CD4-positive, CD25-positive, alpha-beta regulatory T cell (primary cell): ENCODE data around the gene SERPINA6. TPM values are rescaled to one million over a fixed set of nuclear protein-coding genes. Genes with fewer than 3 reads are reported as not detected.

Experiments
- ATAC-seq, 2 donors: fragments of 150-1000 bp; cut with Tn5 transposase; one replicate each; pipeline ENCODE4 v1.10.0; 2021; ENCODE audit warnings: low read depth in 2 of 2, moderate number of reproducible peaks in 2 of 2, moderate library complexity in 1 of 2
- DNase-seq, 3 donors: peaks; one replicate each; pipeline versions ENCODE4 v3.0.0 to v3.0.0-alpha.2; 2012 to 2022; ENCODE audit warnings: mixed read lengths in 1 of 3
- H3K27ac ChIP-seq: one replicate; pipeline ENCODE4 v1.7.0; 2013; ENCODE audit warnings: mild to moderate bottlenecking, low read length; ENCODE audit not compliant: insufficient read depth, poor library complexity, severe bottlenecking
- H3K27me3 ChIP-seq: one replicate; pipeline ENCODE4 v1.7.0; 2013; ENCODE audit warnings: low read length; ENCODE audit not compliant: control insufficient read depth, insufficient read depth
- H3K36me3 ChIP-seq: one replicate; pipeline ENCODE4 v1.7.0; 2013; ENCODE audit warnings: mild to moderate bottlenecking, low read length, moderate library complexity; ENCODE audit not compliant: control insufficient read depth, insufficient read depth
- H3K4me1 ChIP-seq: 2 replicates; pipeline ENCODE4 v1.7.0; 2013; ENCODE audit warnings: mild to moderate bottlenecking, low read length; ENCODE audit not compliant: insufficient read depth, control insufficient read depth, poor library complexity, severe bottlenecking
- H3K4me3 ChIP-seq: one replicate; pipeline ENCODE4 v1.7.0; 2013; ENCODE audit warnings: low read depth, mild to moderate bottlenecking, low read length, moderate library complexity
- H3K9me3 ChIP-seq, 2 experiments: 1 replicate in 1 of 2; 2 replicates in 1 of 2; pipeline ENCODE4 v1.7.0; 2013; ENCODE audit warnings: low read length in 2 of 2, mild to moderate bottlenecking in 1 of 2, moderate library complexity in 1 of 2; ENCODE audit not compliant: control insufficient read depth in 2 of 2
- H3K27ac Mint-ChIP-seq, 3 donors: one replicate each; pipeline ENCODE4 v1.8.0; 2020 to 2022; ENCODE audit warnings: mild to moderate bottlenecking in 3 of 3, mixed read lengths in 3 of 3, moderate library complexity in 2 of 3
- H3K27me3 Mint-ChIP-seq: one replicate; pipeline ENCODE4 v1.8.0; 2022; ENCODE audit warnings: mild to moderate bottlenecking, mixed read lengths
- H3K36me3 Mint-ChIP-seq: one replicate; pipeline ENCODE4 v1.8.0; 2020; ENCODE audit warnings: mixed read lengths
- H3K4me1 Mint-ChIP-seq, 4 donors: one replicate each; pipeline ENCODE4 v1.8.0; 2020 to 2022; ENCODE audit warnings: mixed read lengths in 4 of 4, mild to moderate bottlenecking in 1 of 4
- H3K4me3 Mint-ChIP-seq, 4 donors: one replicate each; pipeline ENCODE4 v1.8.0; 2020 to 2022; ENCODE audit warnings: mild to moderate bottlenecking in 4 of 4, mixed read lengths in 4 of 4, moderate library complexity in 3 of 4
- H3K9me3 Mint-ChIP-seq, 7 donors: one replicate each; pipeline ENCODE4 v1.8.0; 2020 to 2022; ENCODE audit warnings: mixed read lengths in 7 of 7, mild to moderate bottlenecking in 3 of 7, moderate library complexity in 2 of 7
- polyA plus RNA-seq, 4 donors: library from polyadenylated mRNA; unstranded; fragments of 300-500 nt; fragmentation: Illumina TruSeq; gene quantifications; one replicate each; pipeline ENCODE4 v1.2.3, GENCODE V29; 2021
- total RNA-seq: library from RNA; stranded (reverse); gene quantifications from one replicate; pipeline ENCODE4 v1.2.3, GENCODE V29; 2022

The SERPINA6 gene
- total and polyA plus RNA-seq, 5 donors from 2014 or later = not detected

DNA sequence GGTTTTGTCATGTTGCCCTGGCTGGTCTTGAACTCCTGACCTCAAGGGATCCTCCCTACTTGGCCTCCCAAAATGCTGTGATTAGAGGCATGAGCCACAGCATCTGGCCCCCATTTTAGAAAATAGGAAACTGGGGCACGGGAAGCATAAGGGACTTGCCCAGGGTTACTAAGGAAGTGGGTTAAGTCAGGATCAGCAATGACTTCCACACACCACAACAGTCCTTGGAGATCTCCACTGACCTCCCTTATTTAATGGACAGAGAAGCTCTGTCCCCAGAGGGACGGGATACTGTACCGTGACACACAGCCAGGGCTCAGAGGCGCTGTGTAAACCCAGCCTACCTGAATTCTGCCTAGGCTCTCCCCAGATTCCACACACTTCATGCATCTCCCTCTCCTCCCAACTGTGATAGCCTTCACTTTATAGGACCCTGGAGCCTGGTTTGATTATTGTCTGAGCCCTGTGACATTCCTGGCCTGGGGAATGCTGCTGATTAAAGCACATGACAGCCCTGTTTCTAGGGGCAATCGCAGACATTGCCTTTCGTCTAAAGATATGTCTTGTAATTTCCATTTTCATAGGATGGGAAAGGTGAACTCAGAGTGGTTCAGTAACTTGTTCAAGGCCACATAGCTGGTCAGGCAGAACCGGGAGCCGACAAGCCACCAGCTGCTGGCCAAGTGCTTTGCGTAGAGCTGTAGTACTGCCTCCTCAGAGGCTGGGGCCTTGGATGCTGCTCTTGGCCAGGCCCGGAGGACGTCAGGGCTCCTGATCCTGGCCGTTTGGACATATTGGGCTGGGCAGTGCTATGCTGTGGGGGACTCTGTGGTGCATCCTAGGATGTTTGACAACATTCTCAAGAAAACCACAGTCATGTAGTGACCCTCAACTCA is 44.5 kb upstream of the SERPINA6 start:
- DNase-seq (no peak), ATAC-seq (no peak)

DNA sequence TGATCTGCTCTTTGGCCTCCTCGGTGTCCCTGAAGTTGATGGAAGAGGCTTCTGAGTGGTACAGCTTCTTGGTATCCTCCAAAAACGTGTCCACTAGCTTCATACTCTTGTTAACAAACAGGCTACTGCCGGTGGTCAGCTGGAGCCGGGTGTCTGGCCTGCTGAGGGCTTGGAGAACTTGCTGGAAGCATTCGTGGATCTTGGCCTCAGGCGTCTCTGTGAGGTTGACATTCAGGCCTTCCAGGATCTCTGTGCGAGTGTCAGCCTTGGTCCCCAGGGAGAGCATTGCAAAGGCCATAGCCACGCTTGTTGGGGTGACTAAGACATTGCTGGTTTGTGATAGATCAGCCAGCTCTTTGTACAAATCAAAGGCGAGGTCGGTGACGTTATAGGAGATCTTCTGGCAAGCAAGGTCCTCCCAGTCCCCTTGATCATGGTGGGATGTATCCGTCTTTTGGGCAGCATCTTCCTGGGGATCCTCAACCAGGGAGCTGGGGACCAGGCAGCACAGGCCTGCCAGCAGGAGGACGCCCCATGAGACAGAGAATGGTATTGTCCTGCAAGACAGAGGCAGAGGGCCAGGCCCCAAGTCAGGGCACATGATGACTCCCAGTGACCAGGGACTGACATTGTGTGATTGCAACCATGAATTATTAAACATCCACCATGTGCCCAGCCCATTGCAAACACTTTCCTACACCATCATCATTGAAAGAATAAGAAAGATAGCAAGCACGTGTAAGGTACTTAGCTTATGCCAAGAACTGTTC is 43.2 kb upstream of the SERPINA6 start, which contains the start of gene SERPINA2:
SERPINA2 (minus strand) TSS at position 553 of the 770 bp plus-strand sequence.
- H3K36me3 Mint-ChIP-seq = no peaks in the 10 kb centered on the region
- H3K27ac Mint-ChIP-seq = no peak within 1 kb of the TSS
- H3K4me3 Mint-ChIP-seq = no peak within 1 kb of the TSS

More for the DNA sequence above, 44.5 kb upstream of the SERPINA6 start:
- Histone ChIP-seq H3K9me3 (no peaks in the 10 kb centered on the region), H3K4me3 (no peak overlapping the region), H3K27ac (no peak overlapping the region), H3K36me3 (no peaks in the 10 kb centered on the region), H3K27me3 (no peaks in the 10 kb centered on the region), H3K4me1 (no peaks in the 10 kb centered on the region)
- Mint-ChIP-seq H3K27me3 (no peaks in the 10 kb centered on the region), H3K4me1 (no peaks in the 10 kb centered on the region), H3K27ac (no peak overlapping the region), H3K9me3 (peaks cover 0 to 2% (median 0%) of the 10 kb centered on the region in 7 donors), H3K36me3 (no peaks in the 10 kb centered on the region), H3K4me3 (no peak overlapping the region)

DNA sequence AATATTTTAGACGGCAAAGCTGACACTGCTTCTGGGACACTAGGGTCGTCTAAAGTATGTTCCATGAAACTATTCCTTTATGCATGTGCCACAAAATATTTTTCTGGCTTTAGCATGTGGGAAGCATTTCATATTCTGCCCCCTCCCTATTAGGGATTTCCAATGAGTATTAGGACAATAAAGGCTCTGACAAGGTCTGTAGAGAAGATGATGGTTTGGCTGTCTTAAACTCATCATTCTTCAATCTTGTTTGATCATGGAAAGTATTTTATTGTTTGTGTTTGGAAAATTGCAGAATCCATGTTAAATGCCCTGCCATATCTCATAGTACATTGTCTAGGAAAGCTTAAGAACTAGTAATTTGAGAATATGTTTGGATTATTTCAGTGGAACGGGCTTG is 42.5 kb upstream of the SERPINA6 start:
- Mint-ChIP-seq H3K27ac (no peak overlapping the region), H3K4me1 (no peaks in the 10 kb centered on the region), H3K27me3 (no peaks in the 10 kb centered on the region), H3K9me3 (peaks cover 0 to 1% (median 0%) of the 10 kb centered on the region in 7 donors), H3K4me3 (no peak overlapping the region), H3K36me3 (no peaks in the 10 kb centered on the region)
- Histone ChIP-seq H3K27me3 (no peaks in the 10 kb centered on the region), H3K9me3 (no peaks in the 10 kb centered on the region), H3K4me1 (no peaks in the 10 kb centered on the region), H3K36me3 (no peaks in the 10 kb centered on the region), H3K4me3 (no peak overlapping the region), H3K27ac (no peak overlapping the region)
- DNase-seq (no peak), ATAC-seq (no peak)

More for the DNA sequence above, 43.2 kb upstream of the SERPINA6 start, which contains the start of gene SERPINA2:
- no peak within 1 kb of the TSS for H3K4me3 ChIP-seq
- H3K9me3 ChIP-seq = no peaks in the 10 kb centered on the region
- peaks cover 0 to 1% (median 0%) of the 10 kb centered on the region in 7 donors for H3K9me3 Mint-ChIP-seq
- no peaks in the 10 kb centered on the region for H3K27me3 Mint-ChIP-seq
- DNase-seq = no peak
- no peak for ATAC-seq
- no peaks in the 10 kb centered on the region for H3K4me1 ChIP-seq
- H3K36me3 ChIP-seq = no peaks in the 10 kb centered on the region
- H3K27ac ChIP-seq = no peak within 1 kb of the TSS
- no peaks in the 10 kb centered on the region for H3K4me1 Mint-ChIP-seq
- H3K27me3 ChIP-seq = no peaks in the 10 kb centered on the region

DNA sequence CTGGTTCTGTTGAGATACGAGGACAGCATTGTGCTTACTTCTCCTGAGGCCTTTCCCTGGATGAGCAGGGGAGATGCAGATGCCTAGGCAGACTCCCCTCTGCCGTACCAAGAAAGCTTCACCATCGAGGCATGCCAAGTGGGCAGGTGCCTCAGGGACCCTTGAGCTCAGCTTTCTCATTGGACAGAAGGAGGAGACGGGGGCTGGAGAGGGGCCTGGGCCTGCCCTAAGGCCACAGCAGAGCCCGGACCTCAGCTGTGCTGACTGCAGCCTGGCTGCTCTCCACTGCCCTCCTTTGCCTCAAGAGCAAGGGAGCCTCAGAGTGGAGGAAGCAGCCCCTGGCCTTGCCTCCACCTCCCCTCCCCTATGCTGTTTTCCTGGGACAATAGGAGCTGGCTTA is 41.8 kb upstream of the SERPINA6 start:
- no peaks in the 10 kb centered on the region for H3K36me3 Mint-ChIP-seq

DNA sequence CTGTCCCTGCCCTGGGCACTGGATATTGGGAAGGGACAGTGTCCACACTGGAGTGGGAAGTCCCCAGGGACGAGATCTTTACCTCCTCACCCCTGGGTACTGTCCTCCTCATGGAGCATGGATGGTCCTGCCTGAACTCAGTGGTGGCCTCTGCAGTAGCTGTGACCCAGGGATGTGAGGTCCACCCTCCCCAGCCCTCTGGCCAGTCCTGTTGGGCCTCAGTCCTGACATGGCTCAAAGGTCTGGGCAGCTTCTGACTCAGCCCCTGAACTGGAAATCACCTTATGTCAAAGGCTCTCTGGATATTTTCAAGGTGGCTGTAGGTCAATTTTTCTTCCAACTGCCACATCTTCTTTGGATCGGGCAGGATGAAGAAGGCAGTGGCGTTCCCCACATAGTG is 40.9 kb upstream of the SERPINA6 start:
- no peaks in the 10 kb centered on the region for H3K9me3 ChIP-seq
- DNase-seq (no peak), ATAC-seq (no peak)
- Mint-ChIP-seq H3K4me1 (no peaks in the 10 kb centered on the region), H3K27ac (no peak overlapping the region), H3K36me3 (no peaks in the 10 kb centered on the region), H3K9me3 (peaks cover 0 to 1% (median 0%) of the 10 kb centered on the region in 7 donors), H3K27me3 (no peaks in the 10 kb centered on the region), H3K4me3 (no peak overlapping the region)
- no peaks in the 10 kb centered on the region for H3K4me1 ChIP-seq
- H3K27ac ChIP-seq = no peak overlapping the region
- no peaks in the 10 kb centered on the region for H3K36me3 ChIP-seq
- H3K4me3 ChIP-seq = no peak overlapping the region
- H3K27me3 ChIP-seq = no peaks in the 10 kb centered on the region

More for the DNA sequence above, 41.8 kb upstream of the SERPINA6 start:
- Histone ChIP-seq H3K36me3 (no peaks in the 10 kb centered on the region), H3K27me3 (no peaks in the 10 kb centered on the region), H3K4me1 (no peaks in the 10 kb centered on the region), H3K4me3 (no peak overlapping the region), H3K9me3 (no peaks in the 10 kb centered on the region), H3K27ac (no peak overlapping the region)
- peaks cover 0 to 1% (median 0%) of the 10 kb centered on the region in 7 donors for H3K9me3 Mint-ChIP-seq
- H3K4me3 Mint-ChIP-seq = no peak overlapping the region
- H3K27me3 Mint-ChIP-seq = no peaks in the 10 kb centered on the region
- no peaks in the 10 kb centered on the region for H3K4me1 Mint-ChIP-seq
- H3K27ac Mint-ChIP-seq = no peak overlapping the region
- DNase-seq = no peak
- no peak for ATAC-seq

DNA sequence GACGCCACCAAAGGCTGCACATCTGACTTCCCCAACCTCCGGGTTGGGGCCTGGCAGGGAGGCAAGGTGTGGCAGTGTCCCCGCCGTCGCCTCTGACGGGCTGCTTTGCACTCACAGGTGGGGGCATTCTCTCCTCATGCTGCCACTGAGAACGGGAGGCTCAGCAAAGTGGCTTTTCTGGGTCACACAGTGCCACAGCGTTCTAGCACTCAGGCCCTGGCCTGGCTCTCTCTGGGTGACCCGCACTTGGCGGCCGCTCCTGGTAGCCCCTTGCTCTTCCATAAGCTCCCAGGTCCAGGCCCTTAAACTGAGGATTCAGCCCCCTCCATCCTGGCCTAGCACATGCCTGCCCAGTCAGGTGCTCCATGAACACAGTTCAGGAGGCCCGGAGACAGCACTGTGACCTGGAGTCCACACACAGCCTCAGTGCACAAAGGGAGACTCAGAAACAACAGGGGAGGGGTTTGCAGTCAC is 40.1 kb upstream of the SERPINA6 start:
- no peaks in the 10 kb centered on the region for H3K4me1 ChIP-seq
- Mint-ChIP-seq H3K4me1 (no peaks in the 10 kb centered on the region), H3K36me3 (no peaks in the 10 kb centered on the region), H3K27me3 (peaks cover 4% of the 10 kb centered on the region), H3K27ac (no peak overlapping the region), H3K9me3 (peaks cover 0 to 1% (median 0%) of the 10 kb centered on the region in 7 donors), H3K4me3 (no peak overlapping the region)
- no peak for ATAC-seq
- H3K27me3 ChIP-seq = no peaks in the 10 kb centered on the region
- H3K36me3 ChIP-seq = no peaks in the 10 kb centered on the region
- DNase-seq = no peak
- no peak overlapping the region for H3K4me3 ChIP-seq
- H3K9me3 ChIP-seq = no peaks in the 10 kb centered on the region
- no peak overlapping the region for H3K27ac ChIP-seq

DNA sequence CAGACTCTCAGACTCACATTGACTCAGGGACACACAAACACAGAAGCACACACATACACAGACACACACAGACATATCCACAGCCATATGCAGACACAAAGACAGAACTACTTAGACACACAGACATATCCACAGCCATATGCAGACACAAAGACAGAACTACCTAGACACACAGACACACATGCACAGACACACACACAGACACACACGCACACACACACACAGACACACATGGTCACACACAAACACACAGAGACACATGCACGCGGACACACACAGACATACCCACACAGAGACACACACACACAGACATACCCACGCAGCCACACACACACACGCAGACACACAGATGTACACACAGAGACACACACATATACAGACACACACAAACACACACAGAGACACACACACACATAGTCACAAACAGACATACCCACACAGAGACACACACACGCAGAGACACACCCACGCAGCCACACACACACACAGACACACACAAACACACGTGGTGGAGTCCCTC is 39.5 kb upstream of the SERPINA6 start:
- H3K9me3 Mint-ChIP-seq = peaks cover 0 to 1% (median 0%) of the 10 kb centered on the region in 7 donors
- H3K4me3 Mint-ChIP-seq = no peak overlapping the region
- ATAC-seq = no peak
- no peak overlapping the region for H3K27ac Mint-ChIP-seq
- H3K4me1 Mint-ChIP-seq = no peaks in the 10 kb centered on the region
- H3K4me3 ChIP-seq = no peak overlapping the region
- H3K27ac ChIP-seq = no peak overlapping the region
- peaks cover 7% of the 10 kb centered on the region for H3K27me3 Mint-ChIP-seq
- DNase-seq = no peak
- no peaks in the 10 kb centered on the region for H3K9me3 ChIP-seq
- no peaks in the 10 kb centered on the region for H3K36me3 ChIP-seq
- H3K36me3 Mint-ChIP-seq = no peaks in the 10 kb centered on the region
- no peaks in the 10 kb centered on the region for H3K4me1 ChIP-seq
- H3K27me3 ChIP-seq = no peaks in the 10 kb centered on the region
